GM12878 (cell line): ENCODE data around the gene DDRGK1. TPM values are rescaled to one million over a fixed set of nuclear protein-coding genes. Genes with fewer than 3 reads are reported as not detected.

Experiments used
- ATAC-seq: fragments of 200-7000 bp; cut with Tn5 transposase; 3 replicates; pipeline ENCODE4 v1.9.1; 2020; ENCODE audit warnings: mild to moderate bottlenecking, moderate library complexity
- BruUV-seq: library from RNA; stranded (reverse); fragments of 400-500 nt; replicated peaks from 2 replicates; lab custom pipeline; 2021; lab: Mats Ljungman, UMichigan
- CTCF ChIA-PET: fragments of 300-600 bp; sonication (Branson Sonifier 250); formaldehyde crosslinking; extraction: SDS; loops from one replicate; lab custom pipeline; 2021; ENCODE audit warnings: inconsistent platforms; lab: Yijun Ruan, JAX
- POLR2A ChIA-PET: fragments of 350-600 bp; formaldehyde crosslinking; extraction: SDS; loops from one replicate; lab custom pipeline; 2021; ENCODE audit warnings: inconsistent platforms; lab: Charles Lee
- RAD21 ChIA-PET: fragments of 300-600 bp; sonication (Branson Sonifier 250); formaldehyde crosslinking; loops from one replicate; lab custom pipeline; 2023; ENCODE audit warnings: antibody characterized with exemption; ENCODE audit not compliant: unreplicated experiment; lab: Charles Lee
- SMC1A ChIA-PET: fragments of 300-600 bp; sonication (Branson Sonifier 250); formaldehyde crosslinking; loops from one replicate; lab custom pipeline; 2023; ENCODE audit not compliant: unreplicated experiment, uncharacterized antibody; lab: Charles Lee
- DNase-seq: peaks from one replicate; pipeline ENCODE4 v3.0.0-alpha.2; 2011; ENCODE audit warnings: low read depth, low spot score
- FAIRE-seq: peaks from 3 replicates; lab custom pipeline; 2011; peaks lifted over from hg19 to GRCh38; lab: Jason Lieb, UNC
- H2AFZ ChIP-seq: 2 replicates; pipeline ENCODE4 v1.6.0; 2011; ENCODE audit warnings: low read depth, low read length, control low read depth; ENCODE audit not compliant: control insufficient read depth
- H3K27ac ChIP-seq: 2 replicates; pipeline ENCODE4 v1.5.1; 2011; ENCODE audit warnings: control low read depth; ENCODE audit not compliant: control insufficient read depth, insufficient read depth
- H3K27me3 ChIP-seq, 2 experiments: replicated peaks in 1 of 2; 2 replicates each; pipeline versions ENCODE4 v1.6.0 to v1.6.1; 2011; ENCODE audit warnings: low read length in 1 of 2; ENCODE audit not compliant: control insufficient read depth in 2 of 2, insufficient read depth in 2 of 2
- H3K36me3 ChIP-seq, 2 experiments: 2 replicates each; pipeline ENCODE4 v1.5.1; 2011; ENCODE audit warnings: low read length in 1 of 2; ENCODE audit not compliant: control insufficient read depth in 2 of 2, insufficient read depth in 2 of 2
- H3K4me1 ChIP-seq: 2 replicates; pipeline ENCODE4 v1.6.1; 2011; ENCODE audit warnings: mild to moderate bottlenecking, low read length, moderate library complexity, mixed read lengths; ENCODE audit not compliant: control insufficient read depth, insufficient read depth
- H3K4me2 ChIP-seq: 2 replicates; pipeline ENCODE4 v1.6.0; 2011; ENCODE audit warnings: control low read depth; ENCODE audit not compliant: control insufficient read depth, insufficient read depth
- H3K4me3 ChIP-seq: fragments of 200-600 bp; sonication (generic); 2 replicates; pipeline ENCODE4 v1.5.1; 2016
- H3K79me2 ChIP-seq: 2 replicates; pipeline ENCODE4 v1.6.0; 2011; ENCODE audit warnings: low read length; ENCODE audit not compliant: control insufficient read depth, insufficient read depth
- H3K9ac ChIP-seq: 2 replicates; pipeline ENCODE4 v1.8.0; 2011; ENCODE audit warnings: low read length, control low read depth, mixed read lengths; ENCODE audit not compliant: control insufficient read depth, insufficient read depth
- H3K9me3 ChIP-seq: replicated peaks from 3 replicates; pipeline ENCODE4 v1.5.1; 2011; ENCODE audit warnings: mild to moderate bottlenecking, low read length; ENCODE audit not compliant: control insufficient read depth, insufficient read depth
- H4K20me1 ChIP-seq: 2 replicates; pipeline ENCODE4 v1.6.0; 2011; ENCODE audit not compliant: control insufficient read depth, insufficient read depth
- ASH2L ChIP-seq: fragments of 300-600, 200-600 bp; sonication (generic); IDR thresholded peaks from 2 replicates; pipeline ENCODE4 v1.6.1; 2017; ENCODE audit warnings: low read depth, mild to moderate bottlenecking, borderline replicate concordance
- CEBPZ ChIP-seq: fragments of 150-350 bp; IDR thresholded peaks from 2 replicates; pipeline ENCODE4 v1.6.1; 2016; ENCODE audit warnings: low read depth, low read length
- GABPA ChIP-seq: IDR thresholded peaks from 2 replicates; pipeline ENCODE4 v1.6.1; 2014; ENCODE audit warnings: antibody characterized with exemption, low read depth, mild to moderate bottlenecking, inconsistent platforms
- HCFC1 ChIP-seq: fragments of 150-350 bp; IDR thresholded peaks from 2 replicates; pipeline ENCODE4 v1.6.1; 2014; ENCODE audit warnings: low read length
- KLF5 ChIP-seq: fragments of 450-650 bp; IDR thresholded peaks from 2 replicates; pipeline ENCODE4 v1.6.1; 2014; ENCODE audit warnings: mild to moderate bottlenecking; ENCODE audit not compliant: partially characterized antibody
- MYC ChIP-seq: IDR thresholded peaks from 2 replicates; pipeline ENCODE4 v1.6.1; 2011; ENCODE audit warnings: mild to moderate bottlenecking, low read length, moderate library complexity, inconsistent platforms; ENCODE audit not compliant: insufficient read depth, insufficient replicate concordance, insufficient read length, severe bottlenecking
- NR2C1 ChIP-seq: fragments of 450-650 bp; IDR thresholded peaks from 2 replicates; pipeline ENCODE4 v1.6.1; 2017; ENCODE audit warnings: antibody characterized with exemption, mild to moderate bottlenecking, moderate library complexity
- SIN3A ChIP-seq: IDR thresholded peaks from 2 replicates; pipeline ENCODE4 v1.6.1; 2012; ENCODE audit warnings: low read depth, low read length, improper control_type of control experiment
- SMARCA5 ChIP-seq: fragments of 450-650 bp; IDR thresholded peaks from 2 replicates; pipeline ENCODE4 v1.6.1; 2017; ENCODE audit warnings: mild to moderate bottlenecking
- WGBS: methylation state at CpG from one replicate; pipeline ENCODE4 v1.1.6; 2016; ENCODE audit warnings: low lambda C conversion rate; ENCODE audit not compliant: insufficient replicate concordance, insufficient coverage; ENCODE audit errors: missing lambda C conversion rate; 5-methylcytosine and 5-hydroxymethylcytosine counted together
- in situ Hi-C: fragments of 300-500 bp; cut with MboI; formaldehyde crosslinking; loops from 9 replicates; pipeline ENCODE4 v1.14.3; 2018; ENCODE audit warnings: mixed read lengths
- intact Hi-C: fragments of 100-400 bp; cut with micrococcal nuclease; formaldehyde crosslinking; loops from one replicate; pipeline ENCODE4 v1.14.2; 2022; ENCODE audit not compliant: unreplicated experiment
- polyA plus RNA-seq, 11 experiments: library from polyadenylated mRNA; depleted of rRNA in 4 of 11; unstranded in 6 of 11; stranded (reverse) in 5 of 11; fragments of >200 nt; fragmentation: Nextera tagmentation in 4 of 11; fragmentation: Illumina TruSeq in 1 of 11; extraction: Ambion mirVana in 4 of 11; extraction: Trizol in 1 of 11; gene quantifications; 1 replicate in 1 of 11; 2 replicates in 10 of 11; pipeline versions ENCODE4 v1.2.1 to v1.2.3, GENCODE V29; 2011 to 2016; ENCODE audit warnings: inconsistent platforms in 2 of 11, missing spikeins in 2 of 11, low read depth in 1 of 11
- total RNA-seq, 4 experiments: library from RNA; depleted of rRNA in 3 of 4; stranded (reverse); fragments of >200 nt in 3 of 4; fragmentation: Illumina TruSeq in 1 of 4; extraction: Trizol in 1 of 4; gene quantifications; 2 replicates each; pipeline versions ENCODE4 v1.2.1 to v1.2.3, GENCODE V29; 2013 to 2021

DDRGK1 gene
- total and polyA plus RNA-seq, 10 of the 15 experiments (the other 5 are each of a cell fraction or from before 2014, with no cell fraction given), result 4.0 to 55.2 (median 39.7) TPM

GRCh38 chr20:3246682-3247081, 42.2 kb upstream of the DDRGK1 start:
- intact Hi-C loops, result no loop called here
- no peak for ATAC-seq
- in situ Hi-C loops, result no loop called here
- no TSS peak for BruUV-seq
- WGBS, result 23% methylated on average over 1 of the region's 1 CpG
- Histone ChIP-seq H3K79me2 (no peaks in the 10 kb centered on the region), H3K27ac (no peak overlapping the region), H3K4me2 (no peak overlapping the region), H2AFZ (no peak overlapping the region), H3K4me1 (no peaks in the 10 kb centered on the region; the same call in none of the 2 replicates), H3K9ac (no peak overlapping the region), H4K20me1 (no peaks in the 10 kb centered on the region), H3K4me3 (no peak overlapping the region), H3K27me3 (peaks cover 4 to 9% of the 10 kb centered on the region in 2 experiments; a peak in 3 of 4 replicates), H3K9me3 (no peaks in the 10 kb centered on the region), H3K36me3 (no peaks in the 10 kb centered on the region)
- no peak for FAIRE-seq
- ChIA-PET SMC1A (no interaction called here), CTCF (no interaction called here), POLR2A (no interaction called here), RAD21 (interaction anchor here (0.6 kb wide), 1 partner anchor 16 kb away, joined by 3 read pairs; no protein-coding TSS in a partner anchor)
- no peak for TF ChIP-seq KLF5
- no peak for TF ChIP-seq NR2C1
- TF ChIP-seq CEBPZ, result no peak
- TF ChIP-seq SMARCA5, result no peak
- no peak for TF ChIP-seq HCFC1
- no peak for TF ChIP-seq ASH2L
- no peak for TF ChIP-seq SIN3A
- TF ChIP-seq GABPA, result no peak
- no peak for TF ChIP-seq MYC
- no peak for DNase-seq
